Upper lobe of left lung (tissue), 6 donors: Measurements from ENCODE around the gene TXNDC17. TPM values are rescaled to one million over a fixed set of nuclear protein-coding genes. Genes with fewer than 3 reads are reported as not detected.
"Not testable (repeated sequence)": the region's sequence is repeated elsewhere in the genome, so short reads cannot be mapped to it uniquely, and the experiment has no call there.

Experiments
- ATAC-seq, 2 donors: fragments of 200-7000 bp; cut with Tn5 transposase; one replicate each; pipeline ENCODE4 v1.9.1; 2022; ENCODE audit warnings: mild to moderate bottlenecking in 2 of 2, moderate library complexity in 2 of 2; ENCODE audit not compliant: low FRiP score in 2 of 2
- DNase-seq, 2 donors: peaks; one replicate each; pipeline ENCODE4 v3.0.0-alpha.2; 2019 to 2020
- H3K27ac ChIP-seq, 4 donors: fragments of 200-600 bp; sonication (generic); one replicate each; pipeline ENCODE4 v1.5.1; 2016 to 2019
- H3K27me3 ChIP-seq, 4 donors: fragments of 200-600 bp; sonication (generic); one replicate each; pipeline ENCODE4 v1.5.1; 2017 to 2019
- H3K36me3 ChIP-seq, 4 donors: fragments of 200-600 bp; sonication (generic); one replicate each; pipeline ENCODE4 v1.5.1; 2016 to 2019
- H3K4me1 ChIP-seq, 4 donors: fragments of 200-600 bp; sonication (generic); one replicate each; pipeline ENCODE4 v1.5.1; 2018 to 2019
- H3K4me3 ChIP-seq, 4 donors: fragments of 200-600 bp; sonication (generic); one replicate each; pipeline ENCODE4 v1.5.1; 2017 to 2019; ENCODE audit warnings: mild to moderate bottlenecking in 2 of 4, moderate library complexity in 1 of 4
- H3K9me3 ChIP-seq, 4 donors: fragments of 200-600 bp; sonication (generic); one replicate each; pipeline ENCODE4 v1.5.1; 2018 to 2019
- EP300 ChIP-seq, 4 donors: sonication (generic); formaldehyde crosslinking; IDR thresholded peaks; one replicate each; pipeline ENCODE4 v1.5.1; 2017; ENCODE audit warnings: antibody characterized with exemption in 4 of 4, control low read depth in 2 of 4
- POLR2A ChIP-seq, 4 donors: fragments of 450-650 bp; IDR thresholded peaks; one replicate each; pipeline ENCODE4 v1.5.1; 2016 to 2017; ENCODE audit warnings: antibody characterized with exemption in 4 of 4, mild to moderate bottlenecking in 2 of 4
- POLR2AphosphoS5 ChIP-seq, 2 donors: sonication (generic); formaldehyde crosslinking; IDR thresholded peaks; one replicate each; pipeline ENCODE4 v1.5.1; 2017; ENCODE audit warnings: antibody characterized with exemption in 2 of 2
- WGBS, 2 donors: methylation state at CpG; one replicate each; pipeline ENCODE4 v1.1.5; 2017 to 2018; 5-methylcytosine and 5-hydroxymethylcytosine counted together
- total RNA-seq, 6 donors: library from RNA; depleted of rRNA in 4 of 6; stranded (reverse); fragments of >200 nt in 4 of 6; gene quantifications; one replicate each; pipeline versions ENCODE4 v1.1.0 to v1.2.1, GENCODE V29; 2016 to 2021
- TF ChIP-seq, protein P1 (sequence below), 6 experiments: fragments of 450-650 bp in 4 of 6; fragments of 200-600 bp in 2 of 6; sonication (generic) in 2 of 6; IDR thresholded peaks; one replicate each; pipeline ENCODE4 v1.5.1; 2016 to 2019; ENCODE audit warnings: antibody characterized with exemption in 6 of 6
- donor health status: DM: no; HTN: no; CAD: no; lungs with moderate emphysema.
- donor health status: DM: no; HTN: yes; CAD: no; lungs with severe emphysema.

TXNDC17 gene
- 100 to 1,000 TPM in 1 of 6 donors, 10 to 100 TPM in 5; 36.7 to 176 (median 67.0) TPM for total RNA-seq

DNA sequence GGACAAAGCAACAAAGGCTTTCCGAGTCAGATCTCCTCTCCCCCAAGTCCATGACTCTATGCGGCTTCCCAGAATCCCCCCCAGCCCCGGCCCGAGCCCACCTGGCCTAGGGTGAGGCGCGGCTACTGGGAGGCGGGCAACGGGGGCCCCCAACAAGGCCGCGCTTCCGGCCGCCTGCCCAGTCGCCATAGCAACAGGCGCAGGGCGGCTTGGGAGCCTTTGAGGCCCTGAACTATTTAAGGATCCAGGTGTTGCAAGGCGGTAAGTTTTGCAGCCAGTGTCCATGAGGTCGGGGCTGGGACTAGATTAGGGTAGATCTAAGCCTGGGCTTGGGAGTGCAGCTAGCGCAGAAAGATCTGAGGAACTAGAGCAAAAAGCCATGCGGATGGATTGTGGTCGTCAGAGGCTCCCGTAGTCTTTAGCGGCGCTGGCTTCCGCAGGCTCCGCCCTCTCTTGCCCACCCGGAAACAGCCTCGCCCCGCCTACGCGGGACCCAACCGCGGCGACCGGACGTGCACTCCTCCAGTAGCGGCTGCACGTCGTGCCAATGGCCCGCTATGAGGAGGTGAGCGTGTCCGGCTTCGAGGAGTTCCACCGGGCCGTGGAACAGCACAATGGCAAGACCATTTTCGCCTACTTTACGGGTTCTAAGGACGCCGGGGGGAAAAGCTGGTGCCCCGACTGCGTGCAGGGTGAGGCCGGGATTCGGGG is at the start of gene TXNDC17, which contains the start of gene KIAA0753:
TXNDC17 (plus strand) TSS at position 525 of the 711 bp plus-strand sequence; CDS start at position 548, 23 bp downstream.
KIAA0753 (minus strand) TSS at position 176 of the 711 bp plus-strand sequence. CDS start 5,608 bp downstream, outside the sequence.
- Histone ChIP-seq H3K4me3 (peak within 1 kb of the TSS; percentile 66 to 95 (median 81)), H3K4me1 (peaks cover 17 to 49% (median 30%) of the 10 kb centered on the region in 4 donors), H3K9me3 (no peaks in the 10 kb centered on the region), H3K36me3 (peaks cover 0 to 31% (median 10%) of the 10 kb centered on the region in 4 donors), H3K27ac (peak within 1 kb of the TSS; percentile 74 to 92 (median 89)), H3K27me3 (no peaks in the 10 kb centered on the region)
- DNase-seq = peak; percentile 93 to 98
- peak; percentile 94 to 99 for ATAC-seq
- TF ChIP-seq EP300 (IDR thresholded peaks at IDR 0.05) = peak in 1 of 4 donors; percentile 36
- TF ChIP-seq, protein P1, sequence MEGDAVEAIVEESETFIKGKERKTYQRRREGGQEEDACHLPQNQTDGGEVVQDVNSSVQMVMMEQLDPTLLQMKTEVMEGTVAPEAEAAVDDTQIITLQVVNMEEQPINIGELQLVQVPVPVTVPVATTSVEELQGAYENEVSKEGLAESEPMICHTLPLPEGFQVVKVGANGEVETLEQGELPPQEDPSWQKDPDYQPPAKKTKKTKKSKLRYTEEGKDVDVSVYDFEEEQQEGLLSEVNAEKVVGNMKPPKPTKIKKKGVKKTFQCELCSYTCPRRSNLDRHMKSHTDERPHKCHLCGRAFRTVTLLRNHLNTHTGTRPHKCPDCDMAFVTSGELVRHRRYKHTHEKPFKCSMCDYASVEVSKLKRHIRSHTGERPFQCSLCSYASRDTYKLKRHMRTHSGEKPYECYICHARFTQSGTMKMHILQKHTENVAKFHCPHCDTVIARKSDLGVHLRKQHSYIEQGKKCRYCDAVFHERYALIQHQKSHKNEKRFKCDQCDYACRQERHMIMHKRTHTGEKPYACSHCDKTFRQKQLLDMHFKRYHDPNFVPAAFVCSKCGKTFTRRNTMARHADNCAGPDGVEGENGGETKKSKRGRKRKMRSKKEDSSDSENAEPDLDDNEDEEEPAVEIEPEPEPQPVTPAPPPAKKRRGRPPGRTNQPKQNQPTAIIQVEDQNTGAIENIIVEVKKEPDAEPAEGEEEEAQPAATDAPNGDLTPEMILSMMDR (IDR thresholded peaks at IDR 0.05) = peak in 3 of 6 experiments; percentile 3 to 13 (median 6)
- TF ChIP-seq POLR2AphosphoS5 (IDR thresholded peaks at IDR 0.05) = peak; percentile 93 to 94
- TF ChIP-seq POLR2A (IDR thresholded peaks at IDR 0.05) = peak; percentile 67 to 95 (median 80)
- whole genome bisulfite sequencing, 2 donors = 1% methylated on average over 40 of the region's 52 CpGs; no CpG with 5 or more reads in 1 of the 2 donors

DNA sequence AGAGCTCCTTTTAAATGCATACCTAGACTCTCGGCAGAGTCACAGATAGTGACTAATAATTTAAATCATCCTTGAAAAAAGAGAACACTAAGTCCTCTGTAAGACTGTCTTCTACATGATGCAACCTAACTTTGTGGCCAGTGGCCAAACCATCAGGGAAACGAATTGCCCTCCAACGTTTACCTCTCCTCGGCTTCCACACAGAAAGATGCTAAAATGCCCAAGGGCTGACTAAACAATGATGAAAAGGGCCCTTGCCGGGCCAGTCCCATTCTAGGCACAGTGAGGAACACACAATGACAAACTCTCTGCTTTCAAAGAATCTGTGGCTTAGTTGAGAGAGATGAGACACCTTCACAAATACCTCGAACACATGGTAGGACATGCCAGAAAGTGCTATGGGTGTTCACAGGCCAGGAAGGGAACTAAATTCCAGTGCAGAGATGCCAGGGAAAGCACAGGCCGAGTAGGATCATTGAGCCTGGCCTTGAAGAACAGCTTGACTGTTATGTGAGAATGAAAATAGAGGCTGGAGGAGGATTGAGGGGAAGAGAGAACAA is 49.2 kb upstream of the TXNDC17 start:
- peaks cover 0 to 10% (median 3%) of the 10 kb centered on the region in 4 donors for H3K4me1 ChIP-seq
- TF ChIP-seq POLR2AphosphoS5 (IDR thresholded peaks at IDR 0.05) (no peak), POLR2A (IDR thresholded peaks at IDR 0.05) (no peak), EP300 (IDR thresholded peaks at IDR 0.05) (no peak)
- TF ChIP-seq, protein P1 (IDR thresholded peaks at IDR 0.05) = no peak
- no peaks in the 10 kb centered on the region for H3K9me3 ChIP-seq
- 64 to 65% methylated on average over 7 of the region's 7 CpGs for WGBS, 2 donors
- no peak overlapping the region for H3K4me3 ChIP-seq
- H3K36me3 ChIP-seq = peaks cover 18 to 89% (median 43%) of the 10 kb centered on the region in 4 donors
- peak in 1 of 2 donors; percentile 49 for ATAC-seq
- peak in 1 of 2 donors; percentile 35 for DNase-seq
- H3K27me3 ChIP-seq = no peaks in the 10 kb centered on the region
- peak overlapping the region in 3 of 4 donors; percentile 45 to 78 (median 46) for H3K27ac ChIP-seq

DNA sequence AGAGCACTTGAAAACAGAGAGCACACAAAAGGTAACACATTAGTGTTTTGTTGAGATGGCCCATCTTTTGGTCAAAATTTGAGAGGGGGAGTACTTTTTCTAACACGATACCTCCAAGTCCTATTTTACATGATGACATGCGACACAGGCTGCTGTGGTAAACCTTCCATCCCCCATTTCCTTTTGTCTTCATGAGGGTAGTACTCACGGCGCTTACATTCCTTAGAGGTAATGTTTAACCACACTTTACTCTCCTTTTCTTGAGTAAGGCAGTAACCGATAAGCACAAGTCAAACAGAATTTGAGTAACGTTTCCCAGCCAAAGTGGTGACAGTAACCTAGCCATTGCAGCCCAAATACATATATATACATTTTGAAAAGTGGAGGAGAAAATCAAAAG is 48.7 kb upstream of the TXNDC17 start:
- WGBS, 2 donors = 66 to 67% methylated on average over 6 of the region's 6 CpGs
- Histone ChIP-seq H3K9me3 (no peaks in the 10 kb centered on the region), H3K4me1 (peaks cover 0 to 10% (median 5%) of the 10 kb centered on the region in 4 donors), H3K4me3 (no peak overlapping the region), H3K27ac (peak overlapping the region in 3 of 4 donors; percentile 45 to 78 (median 46)), H3K36me3 (peaks cover 18 to 84% (median 41%) of the 10 kb centered on the region in 4 donors), H3K27me3 (no peaks in the 10 kb centered on the region)
- DNase-seq = no peak
- TF ChIP-seq POLR2AphosphoS5 (IDR thresholded peaks at IDR 0.05) (no peak), EP300 (IDR thresholded peaks at IDR 0.05) (no peak), POLR2A (IDR thresholded peaks at IDR 0.05) (no peak)
- TF ChIP-seq, protein P1 (IDR thresholded peaks at IDR 0.05) = no peak
- peak; percentile 44 to 87 for ATAC-seq

DNA sequence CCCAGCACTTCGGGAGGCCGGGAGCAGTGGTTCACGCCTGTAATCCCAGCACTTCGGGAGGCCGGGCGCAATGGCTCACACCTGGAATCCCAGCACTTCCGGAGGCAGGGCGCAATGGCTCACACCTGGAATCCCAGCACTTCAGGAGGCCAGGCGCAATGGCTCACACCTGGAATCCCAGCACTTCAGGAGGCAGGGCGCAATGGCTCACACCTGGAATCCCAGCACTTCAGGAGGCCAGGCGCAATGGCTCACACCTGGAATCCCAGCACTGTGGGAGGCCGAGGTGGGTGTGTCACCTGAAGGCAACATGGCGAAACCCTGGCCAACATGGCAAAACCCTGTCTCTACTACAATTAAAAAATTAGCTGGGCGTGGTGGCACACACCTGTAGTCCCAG is 47.5 kb upstream of the TXNDC17 start:
- Histone ChIP-seq H3K36me3 (peaks cover 18 to 73% (median 39%) of the 10 kb centered on the region in 4 donors), H3K4me1 (peaks cover 8 to 20% (median 15%) of the 10 kb centered on the region in 4 donors)
- H3K27ac ChIP-seq, ATAC-seq, H3K4me3 ChIP-seq, H3K9me3 ChIP-seq, H3K27me3 ChIP-seq: not testable (repeated sequence)
- DNase-seq = peak in 1 of 2 donors; percentile 43
- WGBS, 2 donors = 91 to 92% methylated on average over 10 to 14 of the region's 14 CpGs

DNA sequence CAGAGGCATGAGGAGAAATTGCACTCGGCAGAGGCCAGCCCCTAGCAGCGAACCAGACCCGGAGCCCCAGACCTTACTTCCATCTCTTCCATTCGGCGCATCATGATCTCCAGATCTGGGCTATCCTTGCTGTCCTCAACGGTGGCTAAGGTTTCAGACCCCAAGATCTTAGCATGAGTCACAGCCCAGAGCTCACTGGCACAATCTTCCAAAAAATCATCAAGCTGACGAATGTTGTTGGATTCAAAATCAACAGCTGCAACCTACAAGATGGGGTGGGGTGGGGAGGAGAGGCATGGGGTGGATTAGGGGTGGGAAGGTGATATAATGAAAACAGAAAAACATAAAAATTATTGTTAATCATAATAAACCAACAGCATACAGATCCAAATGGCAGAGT is 44.8 kb upstream of the TXNDC17 start:
- H3K36me3 ChIP-seq = peaks cover 11 to 62% (median 27%) of the 10 kb centered on the region in 4 donors
- no peak overlapping the region for H3K27ac ChIP-seq
- ATAC-seq (no peak), DNase-seq (no peak)
- no peaks in the 10 kb centered on the region for H3K27me3 ChIP-seq
- H3K9me3 ChIP-seq = no peaks in the 10 kb centered on the region
- TF ChIP-seq, protein P1 (IDR thresholded peaks at IDR 0.05) = no peak
- no peak for TF ChIP-seq POLR2A (IDR thresholded peaks at IDR 0.05)
- no peak for TF ChIP-seq EP300 (IDR thresholded peaks at IDR 0.05)
- no peak for TF ChIP-seq POLR2AphosphoS5 (IDR thresholded peaks at IDR 0.05)
- peaks cover 27 to 41% (median 35%) of the 10 kb centered on the region in 4 donors for H3K4me1 ChIP-seq
- 94 to 99% methylated on average over 7 of the region's 7 CpGs for WGBS, 2 donors
- H3K4me3 ChIP-seq = no peak overlapping the region
